HG03196 (cell line): ENCODE data around the gene FNIP1.
"Not testable (repeated sequence)": the region's sequence is repeated elsewhere in the genome, so short reads cannot be mapped to it uniquely, and the experiment has no call there.

Experiments
- ATAC-seq: cut with Tn5 transposase; IDR thresholded peaks from one replicate; pipeline ENCODE4 v1.9.1; 2021; ENCODE audit not compliant: unreplicated experiment

The FNIP1 gene

GRCh38 chr5:131754363-131754762 is 42.5 kb downstream of the FNIP1 start:
- no peak for ATAC-seq

- ATAC-seq: no peak
Measured at GRCh38 chr5:131751506-131751905, 45.3 kb downstream of the FNIP1 start.

- no peak for ATAC-seq
Measured at GRCh38 chr5:131749723-131750470, 46.9 kb downstream of the FNIP1 start.

- ATAC-seq: no peak
Measured at GRCh38 chr5:131749138-131749537, 47.7 kb downstream of the FNIP1 start.

- ATAC-seq: peak; percentile 80
Measured at GRCh38 chr5:131747180-131748105, 49.4 kb downstream of the FNIP1 start.

- no peak for ATAC-seq
Measured at GRCh38 chr5:131746423-131746822, 50.4 kb downstream of the FNIP1 start.

- ATAC-seq: no peak
Measured at GRCh38 chr5:131745703-131746102, 51.1 kb downstream of the FNIP1 start.

- ATAC-seq: no peak
Measured at GRCh38 chr5:131745155-131745554, 51.7 kb downstream of the FNIP1 start.

GRCh38 chr5:131740477-131740876 is 56.3 kb downstream of the FNIP1 start:
- no peak for ATAC-seq

GRCh38 chr5:131735393-131735792 is 61.4 kb downstream of the FNIP1 start:
- no peak for ATAC-seq

- ATAC-seq: not testable (repeated sequence)
Measured at GRCh38 chr5:131734939-131735338, 61.9 kb downstream of the FNIP1 start.

- not testable (repeated sequence) for ATAC-seq
Measured at GRCh38 chr5:131729292-131729691, 67.5 kb downstream of the FNIP1 start.

GRCh38 chr5:131724089-131724488 is 72.7 kb downstream of the FNIP1 start:
- not testable (repeated sequence) for ATAC-seq

GRCh38 chr5:131720714-131721113 is 76.1 kb downstream of the FNIP1 start:
- ATAC-seq: no peak

- no peak for ATAC-seq
Measured at GRCh38 chr5:131719564-131719963, 77.3 kb downstream of the FNIP1 start.

- no peak for ATAC-seq
Measured at GRCh38 chr5:131718487-131719014, 78.3 kb downstream of the FNIP1 start.

- not testable (repeated sequence) for ATAC-seq
Measured at GRCh38 chr5:131717164-131717563, 79.7 kb downstream of the FNIP1 start.

- ATAC-seq: no peak
Measured at GRCh38 chr5:131716650-131717049, 80.2 kb downstream of the FNIP1 start.

- ATAC-seq: no peak
Measured at GRCh38 chr5:131710391-131710790, 86.4 kb downstream of the FNIP1 start.

- ATAC-seq: no peak
Measured at GRCh38 chr5:131709043-131709442, 87.8 kb downstream of the FNIP1 start.

- no peak for ATAC-seq
Measured at GRCh38 chr5:131706281-131706680, 90.5 kb downstream of the FNIP1 start.

GRCh38 chr5:131694926-131695325 is 101.9 kb downstream of the FNIP1 start:
- ATAC-seq: no peak
